Endothelial cell of hepatic sinusoid (primary cell): ENCODE results near the gene SLC16A6.
"Not testable (repeated sequence)": the region's sequence is repeated elsewhere in the genome, so short reads cannot be mapped to it uniquely, and the experiment has no call there.

Source experiments
- in situ Hi-C: cut with HindIII; loops from 2 replicates; pipeline ENCODE4 v1.10.0; 2017; ENCODE audit warnings: low sequenced_read_pairs

SLC16A6 gene

DNA sequence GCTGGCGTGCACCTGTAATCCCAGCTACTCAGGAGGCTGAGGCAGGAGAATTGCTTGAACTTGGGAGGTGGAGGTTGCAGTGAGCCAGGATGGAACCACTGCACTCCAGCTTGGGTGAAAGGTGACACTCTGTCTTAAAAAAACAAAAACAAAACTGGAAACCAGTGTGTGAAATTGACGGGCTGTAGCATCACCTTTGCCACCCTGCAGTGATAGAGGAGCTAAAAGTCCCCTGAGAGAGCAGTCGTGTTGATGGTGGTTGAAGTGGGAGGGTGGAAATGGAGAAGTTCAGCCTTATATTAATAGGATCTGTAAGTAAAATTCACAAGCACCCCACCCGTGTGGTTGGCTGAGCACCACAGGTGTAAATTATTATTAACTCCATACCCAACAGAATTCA is 65.9 kb downstream of the SLC16A6 start:
- in situ Hi-C loops = not testable (repeated sequence)

DNA sequence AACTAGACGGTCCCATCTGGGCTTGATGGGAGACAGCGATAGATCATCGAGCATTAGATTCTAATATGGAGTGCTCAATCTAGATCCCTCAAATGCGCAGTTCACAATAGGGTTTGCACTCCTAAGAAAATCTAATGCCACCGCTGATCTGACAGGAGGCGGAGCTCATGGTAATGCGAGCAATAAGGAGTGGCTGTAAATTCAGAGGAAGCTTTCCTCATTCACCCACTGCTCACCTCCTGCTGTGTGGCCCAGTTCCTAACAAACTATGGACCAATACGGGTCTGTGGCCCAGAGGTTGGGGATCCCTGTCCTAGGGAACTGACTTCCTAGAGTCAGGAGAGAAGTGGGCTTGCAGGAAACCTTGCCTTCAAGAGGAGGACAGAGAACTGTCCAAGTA is 68.3 kb downstream of the SLC16A6 start:
- in situ Hi-C loops = no loop called here

DNA sequence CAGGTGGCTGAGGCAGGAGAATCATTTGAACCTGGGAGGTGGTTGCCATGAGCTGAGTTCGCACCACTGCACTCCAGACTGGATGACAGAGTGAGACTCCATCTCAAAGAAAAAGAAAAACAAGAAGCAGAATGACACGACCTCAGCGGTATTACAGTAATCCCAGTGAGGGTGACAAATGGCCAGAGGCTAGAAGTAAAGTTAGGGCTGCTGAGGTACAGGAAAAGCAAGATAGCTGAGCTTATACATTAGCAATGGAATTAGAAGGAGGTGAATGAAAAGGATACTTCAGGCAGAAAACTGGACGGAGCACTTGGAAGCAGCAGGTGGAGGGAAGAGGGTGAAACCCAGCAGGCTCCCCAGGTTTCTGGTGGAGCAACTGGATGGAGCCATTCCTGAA is 69.1 kb downstream of the SLC16A6 start:
- in situ Hi-C loops = no loop called here

DNA sequence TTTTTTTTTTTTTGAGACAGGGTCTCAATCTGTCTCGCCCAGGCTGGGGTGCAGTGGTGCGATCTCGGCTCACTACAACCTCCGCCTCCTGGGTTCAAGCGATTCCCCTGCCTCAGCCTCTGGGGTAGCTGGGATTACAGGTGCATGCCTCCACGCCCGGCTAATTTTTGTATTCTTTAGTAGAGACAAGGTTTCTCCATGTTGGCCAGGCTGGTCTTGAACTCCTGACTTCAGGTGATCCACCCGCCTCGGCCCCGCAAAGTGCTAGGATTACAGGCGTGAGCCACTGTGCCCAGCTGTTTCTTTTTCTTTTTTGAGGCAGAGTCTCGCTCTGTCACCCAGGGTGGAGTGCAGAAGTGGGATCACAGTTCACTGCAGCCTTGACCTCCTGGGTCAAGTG is 70.1 kb downstream of the SLC16A6 start:
- in situ Hi-C loops = not testable (repeated sequence)

DNA sequence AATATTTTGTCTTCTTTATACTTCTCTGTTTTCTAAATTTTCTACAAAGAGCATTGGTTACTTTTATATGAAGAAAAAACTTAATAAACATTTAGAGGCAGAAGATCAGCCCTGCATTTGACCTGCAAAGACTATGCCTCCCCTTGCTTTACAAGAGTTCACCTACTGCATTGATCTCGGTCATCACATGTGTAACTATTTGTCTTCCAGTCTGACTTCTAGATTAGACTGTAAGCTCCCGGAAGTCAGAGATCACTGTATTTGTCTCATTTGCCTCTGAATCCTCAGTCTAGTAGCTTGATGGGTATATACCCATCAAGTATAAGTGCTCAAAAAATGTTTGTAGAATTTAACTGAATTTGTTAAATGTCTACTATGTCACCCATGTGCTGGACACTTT is 70.7 kb downstream of the SLC16A6 start:
- in situ Hi-C loops = not testable (repeated sequence)

DNA sequence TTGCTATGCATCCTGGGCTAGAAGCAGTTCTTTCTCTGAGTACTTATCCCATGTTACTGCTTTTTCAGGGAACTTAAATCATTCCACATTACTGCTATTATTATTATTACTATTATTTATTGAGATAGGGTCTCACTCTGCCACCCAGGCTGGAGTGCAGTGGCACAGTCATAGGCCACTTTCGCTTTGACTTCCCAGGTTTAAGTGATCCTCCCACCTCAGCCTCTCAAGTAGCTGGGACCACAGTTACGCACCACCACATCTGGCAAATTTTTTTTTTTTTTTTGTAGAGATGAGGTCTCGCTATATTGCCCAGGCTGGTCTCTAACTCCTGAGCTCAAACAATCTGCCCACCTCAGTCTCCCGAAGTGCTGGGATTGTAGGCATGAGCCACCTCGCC is 71.5 kb downstream of the SLC16A6 start:
- in situ Hi-C loops = not testable (repeated sequence)
